Measurements from ENCODE around the gene PIGR.

- TF ChIP-seq POLR2A (IDR thresholded peaks at IDR 0.05; ENCODE audit: low read depth, low read length) (no peak), TAF1 (IDR thresholded peaks at IDR 0.05; ENCODE audit: low read depth, low read length) (no peak), POLR2AphosphoS5 (IDR thresholded peaks at IDR 0.05; ENCODE audit: low read depth, low read length) (no peak)
Measured at GRCh38 chr1:206947255-206947654, 989 bp upstream of the PIGR start.

All from GM12891 (cell line).